Measurements from ENCODE around the gene MIP.
"Not testable (repeated sequence)": the region's sequence is repeated elsewhere in the genome, so short reads cannot be mapped to it uniquely, and the experiment has no call there.

MIP gene

DNA sequence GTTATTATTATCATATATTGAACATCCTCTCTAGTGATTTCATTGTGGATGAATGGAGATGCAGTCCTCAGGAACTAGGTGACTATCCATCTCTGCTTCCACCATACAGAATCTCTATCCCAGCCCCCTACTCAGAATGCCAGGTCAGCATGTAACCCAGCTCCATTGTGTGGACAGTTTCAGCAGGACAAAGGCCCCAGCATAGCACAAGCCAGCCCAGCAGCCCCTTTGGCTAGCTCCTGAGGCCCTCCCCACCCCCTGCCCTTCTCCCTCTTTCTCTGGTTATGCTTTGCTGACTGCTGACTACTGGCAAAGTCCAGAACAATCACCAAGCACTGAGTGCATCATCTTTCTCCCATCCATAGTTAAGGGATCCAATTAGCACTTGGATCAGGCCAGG, 8.1 kb upstream of the MIP start:
- no peak for DNase-seq

- DNase-seq, result no peak
Measured at GRCh38 chr12:56461235-56462159, 7.0 kb upstream of the MIP start.

DNA sequence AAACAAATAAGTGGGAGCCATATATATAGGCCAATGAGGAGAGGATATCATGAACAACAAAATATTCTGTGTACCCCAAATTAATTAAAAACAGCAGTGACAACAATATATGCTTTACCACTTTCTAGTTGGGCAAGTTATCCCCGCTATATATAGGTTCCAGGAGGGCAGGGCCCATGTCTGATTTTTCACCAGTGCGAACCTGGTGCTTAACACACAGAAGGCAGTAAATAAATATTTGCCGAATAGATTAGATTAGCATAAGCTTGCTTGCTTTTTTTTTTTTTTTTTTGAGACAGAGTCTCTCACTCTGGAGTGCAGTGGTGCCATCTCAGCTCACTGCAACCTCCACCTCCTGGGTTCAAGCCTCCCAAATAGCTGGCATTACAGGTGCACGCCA, 3.4 kb upstream of the MIP start:
- no peak for DNase-seq

GRCh38 chr12:56451147-56451546, 3.3 kb downstream of the MIP start:
- no peak for DNase-seq

- no peak for DNase-seq
Measured at GRCh38 chr12:56450241-56450640, 4.2 kb downstream of the MIP start.

- no peak for DNase-seq
Measured at GRCh38 chr12:56449622-56449984, 4.9 kb downstream of the MIP start.

DNA sequence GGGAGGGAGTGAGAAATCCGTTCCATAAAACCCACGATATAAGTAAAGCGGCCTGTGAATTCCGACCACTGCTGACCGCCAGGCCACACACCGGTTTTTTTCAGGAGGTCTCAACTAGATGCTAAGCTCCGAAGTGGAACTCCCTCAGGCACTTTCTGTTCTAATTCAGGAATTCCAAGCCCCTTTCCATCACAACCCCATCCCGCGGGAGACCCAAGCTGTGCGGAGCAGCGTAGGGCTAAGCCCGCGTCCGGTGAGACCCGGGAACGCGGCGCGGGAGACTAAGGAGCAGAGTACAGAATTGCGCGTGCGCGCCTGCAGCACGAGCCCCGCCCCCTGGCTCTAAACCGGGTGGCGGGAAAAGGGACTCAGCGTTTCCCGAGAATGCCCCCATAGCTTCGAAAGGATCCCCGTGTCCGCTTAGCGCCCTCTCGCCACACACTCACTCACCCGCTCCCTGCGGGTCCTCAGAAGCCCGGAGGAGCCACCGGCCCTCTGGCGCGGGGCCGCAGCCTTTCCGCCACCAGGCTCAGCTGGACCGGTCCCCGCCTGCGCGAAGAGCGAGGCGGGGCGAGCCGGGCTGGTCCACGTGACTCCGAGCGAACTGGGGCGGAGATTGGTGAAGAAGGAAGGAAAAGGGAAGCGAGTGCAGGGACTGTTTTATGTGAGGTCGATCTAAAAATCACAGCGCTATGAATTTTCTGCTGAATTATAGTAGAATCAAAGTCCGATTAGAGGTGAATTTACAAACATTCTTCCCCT, 5.4 kb downstream of the MIP start, which contains the start of gene TIMELESS:
TIMELESS (minus strand) TSS at position 567 of the 762 bp plus-strand sequence. CDS start 15,256 bp downstream, outside the sequence.
- DNase-seq, result peak; percentile 77

DNA sequence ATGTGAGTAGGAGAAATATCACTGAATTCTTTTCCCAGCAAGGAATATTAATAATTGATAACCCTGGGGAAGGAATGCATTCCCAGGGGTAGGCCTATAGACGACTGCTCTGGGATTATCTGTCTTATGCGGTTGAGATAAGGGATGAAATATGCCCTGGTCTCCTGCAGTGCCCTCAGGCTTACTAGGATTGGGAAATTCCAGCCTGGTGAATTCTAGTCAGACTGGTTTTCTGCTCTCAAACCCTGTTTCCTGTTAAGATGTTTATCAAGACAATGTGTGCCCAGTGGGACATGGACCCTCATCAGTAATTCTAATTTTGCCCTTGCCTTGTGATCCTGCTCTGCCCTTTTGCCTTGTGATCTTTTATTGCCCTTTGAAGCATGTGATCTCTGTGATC, 11.2 kb downstream of the MIP start:
- not testable (repeated sequence) for DNase-seq

DNA sequence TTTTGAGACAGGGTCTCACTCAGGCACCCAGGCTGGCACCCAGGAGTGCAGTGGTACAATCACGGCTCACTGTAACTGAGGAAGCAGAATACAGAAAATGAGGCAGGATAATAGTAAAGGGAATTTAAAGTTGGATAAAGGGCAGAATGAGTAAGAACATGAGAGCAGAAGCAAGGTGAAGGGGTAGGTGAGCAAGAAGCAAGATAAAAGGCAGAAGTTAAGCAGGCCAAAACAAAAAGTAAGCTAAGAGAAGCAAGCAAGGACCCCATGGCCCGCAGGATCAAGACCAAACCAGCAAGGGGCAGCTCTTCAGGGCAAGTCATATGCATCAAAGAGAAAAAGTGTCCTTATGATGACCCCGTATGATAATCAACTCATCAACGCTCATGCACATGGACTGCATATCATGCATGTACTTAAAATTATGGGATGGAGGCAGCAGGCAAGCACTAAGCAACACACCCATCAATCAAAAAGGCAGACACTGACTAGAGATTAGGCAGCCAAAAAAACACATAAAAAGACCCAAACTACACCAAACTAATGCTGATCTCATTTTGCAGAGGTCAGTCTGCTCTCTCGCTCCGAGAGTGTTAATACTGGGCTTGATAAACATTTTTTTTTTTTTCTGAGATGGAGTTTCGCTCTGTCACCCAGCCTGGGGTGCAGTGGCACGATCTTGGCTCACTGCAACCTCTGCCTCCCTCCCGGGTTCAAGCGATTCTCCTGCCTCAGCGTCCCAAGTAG, 16.9 kb downstream of the MIP start:
- no peak for DNase-seq

GRCh38 chr12:56434828-56435227, 19.6 kb downstream of the MIP start:
- DNase-seq, result no peak

GRCh38 chr12:56431850-56432249, 22.6 kb downstream of the MIP start:
- no peak for DNase-seq

DNA sequence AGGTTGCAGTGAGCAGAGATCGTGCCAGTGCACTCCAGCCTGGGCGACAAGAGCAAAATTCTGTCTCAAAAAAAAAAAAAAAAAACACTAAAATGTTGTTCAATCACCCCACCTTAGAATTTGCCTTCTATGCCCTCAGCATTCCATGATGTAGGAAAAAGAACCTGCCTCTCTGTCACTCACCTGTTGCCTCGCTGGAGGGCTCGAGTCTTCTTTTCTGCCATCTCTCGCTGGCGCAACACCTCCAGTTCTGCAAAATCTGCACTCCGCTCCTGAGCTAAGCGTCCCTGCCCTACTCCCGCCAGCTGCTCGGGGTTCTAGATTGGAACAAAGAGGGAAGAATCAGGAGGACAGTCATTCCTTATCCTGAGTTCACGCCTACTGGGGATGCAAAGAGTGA, 23.2 kb downstream of the MIP start:
- DNase-seq, result no peak

DNA sequence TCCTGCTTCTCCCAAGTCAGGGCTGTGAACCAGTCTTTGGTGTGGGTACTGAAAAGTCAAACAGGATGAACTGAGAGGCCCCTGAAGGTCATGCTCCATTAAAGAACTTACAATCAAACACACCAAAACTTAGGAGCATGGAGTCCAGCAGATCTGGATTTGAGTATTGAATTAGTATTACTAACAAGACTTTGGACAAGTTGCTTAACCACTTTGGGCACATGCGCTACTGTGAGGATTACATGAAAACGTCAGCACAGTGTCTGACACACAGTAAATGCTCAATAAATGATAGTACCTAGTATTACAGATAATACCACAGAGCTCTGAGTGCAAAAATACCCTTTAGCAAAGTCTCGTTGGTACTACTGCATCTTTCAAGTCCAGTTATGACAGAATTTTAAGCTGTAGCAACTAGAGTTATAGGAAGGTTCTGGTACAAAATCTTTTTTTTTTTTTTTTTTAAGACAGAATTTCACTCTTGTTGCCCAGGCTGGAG, 28.5 kb downstream of the MIP start:
- no peak for DNase-seq

DNA sequence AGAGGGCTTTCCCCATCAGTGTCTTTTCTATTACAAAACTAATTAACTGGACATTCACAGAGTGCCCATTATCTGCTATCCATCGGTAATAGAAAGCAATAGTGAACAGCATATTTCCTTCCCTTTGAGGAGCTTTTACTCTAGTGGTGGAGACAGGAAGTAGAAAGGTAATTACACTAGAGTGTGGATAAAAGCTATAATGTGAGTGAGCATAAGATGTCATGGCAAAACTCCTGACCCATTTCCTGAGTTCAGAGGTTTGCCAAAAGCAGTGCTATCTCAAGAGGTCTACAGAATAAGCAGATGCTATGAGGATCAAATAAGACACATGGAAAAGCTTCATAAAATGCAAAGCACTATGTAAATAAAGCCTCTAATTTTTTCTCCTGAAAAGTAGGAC, 29.3 kb downstream of the MIP start:
- no peak for DNase-seq

- no peak for DNase-seq
Measured at GRCh38 chr12:56420411-56420810, 34.0 kb downstream of the MIP start.

DNA sequence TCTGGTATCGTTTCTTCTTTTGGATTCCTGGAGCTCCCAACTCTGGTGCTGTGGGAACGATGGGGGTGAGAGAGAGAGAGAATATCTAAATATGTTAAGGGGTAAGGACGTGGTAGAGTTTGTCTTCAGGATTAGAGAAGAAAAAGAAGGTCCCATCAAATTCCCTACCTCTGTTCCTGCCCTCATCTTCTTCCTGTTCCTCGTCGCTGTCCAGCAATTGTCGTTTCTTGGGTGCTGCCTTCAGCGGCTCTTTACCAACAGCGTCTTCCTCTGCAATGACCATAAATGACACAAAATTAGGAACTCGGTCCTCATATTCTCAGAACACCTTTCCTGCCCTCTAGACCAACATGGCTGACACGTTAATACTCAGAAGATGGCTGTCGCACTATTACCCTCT, 36.7 kb downstream of the MIP start:
- no peak for DNase-seq

GRCh38 chr12:56414401-56414800, 40.1 kb downstream of the MIP start:
- DNase-seq, result no peak

- no peak for DNase-seq
Measured at GRCh38 chr12:56413392-56413791, 41.1 kb downstream of the MIP start.

- no peak for DNase-seq
Measured at GRCh38 chr12:56411781-56412639, 42.4 kb downstream of the MIP start.

GRCh38 chr12:56410768-56411167, 43.7 kb downstream of the MIP start:
- DNase-seq, result no peak

- DNase-seq, result no peak
Measured at GRCh38 chr12:56408799-56409417, 45.5 kb downstream of the MIP start.

- not testable (repeated sequence) for DNase-seq
Measured at GRCh38 chr12:56404227-56404626, 50.2 kb downstream of the MIP start.
